Measurements from ENCODE around the gene SLC24A4.

DNA sequence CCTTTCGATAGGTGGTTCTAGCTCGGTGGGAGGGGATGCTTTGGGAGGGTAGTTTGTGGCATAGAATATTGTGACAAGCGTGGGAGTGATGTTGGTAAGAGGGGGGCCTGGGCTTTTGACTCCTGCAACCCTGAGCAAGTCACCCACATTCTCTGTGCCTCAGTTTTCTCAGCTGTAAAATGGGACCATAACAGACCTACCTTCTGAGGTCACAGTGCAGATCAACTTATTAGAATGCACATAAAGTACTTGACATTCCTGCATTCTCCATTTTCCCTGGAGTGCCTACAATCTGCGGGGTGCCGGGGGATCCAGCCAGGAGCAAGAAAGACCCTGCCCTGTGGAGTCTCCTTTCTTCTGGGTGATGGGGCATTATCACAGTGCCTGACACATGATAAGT is 63.2 kb downstream of the SLC24A4 start:
- TF ChIP-seq, protein P1, sequence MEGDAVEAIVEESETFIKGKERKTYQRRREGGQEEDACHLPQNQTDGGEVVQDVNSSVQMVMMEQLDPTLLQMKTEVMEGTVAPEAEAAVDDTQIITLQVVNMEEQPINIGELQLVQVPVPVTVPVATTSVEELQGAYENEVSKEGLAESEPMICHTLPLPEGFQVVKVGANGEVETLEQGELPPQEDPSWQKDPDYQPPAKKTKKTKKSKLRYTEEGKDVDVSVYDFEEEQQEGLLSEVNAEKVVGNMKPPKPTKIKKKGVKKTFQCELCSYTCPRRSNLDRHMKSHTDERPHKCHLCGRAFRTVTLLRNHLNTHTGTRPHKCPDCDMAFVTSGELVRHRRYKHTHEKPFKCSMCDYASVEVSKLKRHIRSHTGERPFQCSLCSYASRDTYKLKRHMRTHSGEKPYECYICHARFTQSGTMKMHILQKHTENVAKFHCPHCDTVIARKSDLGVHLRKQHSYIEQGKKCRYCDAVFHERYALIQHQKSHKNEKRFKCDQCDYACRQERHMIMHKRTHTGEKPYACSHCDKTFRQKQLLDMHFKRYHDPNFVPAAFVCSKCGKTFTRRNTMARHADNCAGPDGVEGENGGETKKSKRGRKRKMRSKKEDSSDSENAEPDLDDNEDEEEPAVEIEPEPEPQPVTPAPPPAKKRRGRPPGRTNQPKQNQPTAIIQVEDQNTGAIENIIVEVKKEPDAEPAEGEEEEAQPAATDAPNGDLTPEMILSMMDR (IDR thresholded peaks at IDR 0.05), result no peak
- TF ChIP-seq POLR2A (IDR thresholded peaks at IDR 0.05), result no peak

Measured in uterus (tissue), 2 donors.